ENCODE data around the gene MAP3K3. TPM values are rescaled to one million over a fixed set of nuclear protein-coding genes. Genes with fewer than 3 reads are reported as not detected.

Gene MAP3K3
- total and polyA plus RNA-seq, 10 of the 15 experiments (the other 5 are each of a cell fraction or from before 2014, with no cell fraction given), result 1.6 to 24.1 (median 15.0) TPM

- intact Hi-C loops (cut with micrococcal nuclease; ENCODE audit: unreplicated experiment) (no loop called here), in situ Hi-C loops (cut with MboI) (no loop called here)
- Histone ChIP-seq H3K27ac (ENCODE audit: control insufficient read depth, insufficient read depth) (no peak overlapping the region), H3K4me2 (ENCODE audit: control insufficient read depth, insufficient read depth) (no peak overlapping the region), H3K4me3 (no peak overlapping the region), H2AFZ (ENCODE audit: control insufficient read depth, low read depth, low read length) (no peak overlapping the region), H3K4me1 (ENCODE audit: control insufficient read depth, insufficient read depth, low read length) (no peaks in the 10 kb centered on the region), H3K27me3 (replicated peaks in 1 of 2; ENCODE audit: control insufficient read depth in 2 of 2, insufficient read depth in 2 of 2, low read length in 1 of 2) (no peaks in the 10 kb centered on the region), H3K9ac (ENCODE audit: control insufficient read depth, insufficient read depth, low read length) (no peak overlapping the region), H4K20me1 (ENCODE audit: control insufficient read depth, insufficient read depth) (peaks cover 8% of the 10 kb centered on the region), H3K9me3 (replicated peaks; ENCODE audit: control insufficient read depth, insufficient read depth, low read length) (no peaks in the 10 kb centered on the region), H3K79me2 (ENCODE audit: control insufficient read depth, insufficient read depth, low read length) (peaks cover 27% of the 10 kb centered on the region), H3K36me3 (ENCODE audit: control insufficient read depth in 2 of 2, insufficient read depth in 2 of 2, low read length in 1 of 2) (peaks cover 3 to 8% of the 10 kb centered on the region in 2 experiments; a peak in 2 of 4 replicates)
- DNase-seq (ENCODE audit: low read depth, low spot score), result no peak
- FAIRE-seq, result no peak
- ChIA-PET POLR2A (no interaction called here), RAD21 (ENCODE audit: unreplicated experiment) (interaction anchor here (0.7 kb wide), 1 partner anchor 95 kb away, joined by 3 read pairs; no protein-coding TSS in a partner anchor), SMC1A (ENCODE audit: uncharacterized antibody, unreplicated experiment) (no interaction called here), CTCF (interaction anchor here (0.6 kb wide), 1 partner anchor 137 kb away, joined by 3 read pairs; no protein-coding TSS in a partner anchor)
- ATAC-seq, result no peak
- TF ChIP-seq RUNX3 (IDR thresholded peaks at IDR 0.05; ENCODE audit: low read length) (no peak), TBL1XR1 (IDR thresholded peaks at IDR 0.05; ENCODE audit: low read depth, low read length) (no peak), CTCF (IDR thresholded peaks at IDR 0.05 in 2 of 3, conservative IDR thresholded peaks at IDR 0.05 in 1 of 3; ENCODE audit: control insufficient read depth in 2 of 3, extremely low read depth in 1 of 3, insufficient read depth in 1 of 3, low read depth in 3 of 3, low read length in 3 of 3) (peak in 1 of 3 experiments; percentile 12; a peak in 1 of 6 replicates)
- 90% methylated on average over 5 of the region's 5 CpGs for WGBS (ENCODE audit: insufficient coverage, insufficient replicate concordance, low lambda C conversion rate, missing lambda C conversion rate)
- BruUV-seq (replicated peaks), result no TSS peak
These were observed 48.6 kb upstream of the MAP3K3 start for GRCh38 chr17:63573634-63574033.

DNA sequence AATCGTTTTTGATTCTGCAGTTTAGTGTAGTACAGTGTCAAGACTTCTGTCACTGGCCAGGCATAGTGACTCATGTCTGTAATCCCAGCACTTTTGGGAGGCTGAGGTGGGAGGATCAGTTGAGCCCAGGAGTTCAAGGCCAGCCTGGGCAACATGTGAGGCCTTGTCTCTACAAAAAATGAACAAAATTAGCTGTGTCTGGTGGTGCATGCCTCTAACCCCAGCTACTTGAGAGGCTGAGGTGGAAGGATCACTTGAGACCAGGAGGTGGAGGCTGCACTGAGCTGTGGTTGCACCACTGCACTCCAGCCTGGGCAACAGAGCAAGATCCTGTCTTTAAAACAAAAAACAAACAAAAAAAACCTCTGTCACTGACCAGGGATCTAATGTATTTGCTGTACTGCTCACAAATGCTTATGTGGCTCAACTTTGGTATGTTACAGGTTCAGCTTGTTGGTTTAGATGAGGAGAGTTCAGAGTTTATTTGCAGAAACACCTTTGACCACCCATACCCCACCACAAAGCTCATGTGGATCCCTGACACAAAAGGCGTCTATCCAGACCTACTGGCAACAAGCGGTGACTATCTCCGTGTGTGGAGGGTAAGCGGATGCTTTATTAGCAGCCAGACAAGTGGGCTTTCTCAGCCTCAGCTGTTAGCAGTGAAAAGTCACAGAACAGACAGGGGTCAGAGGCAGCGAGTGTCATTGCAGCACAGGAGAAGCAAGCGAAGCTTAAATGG, 44.0 kb upstream of the MAP3K3 start:
- Histone ChIP-seq H4K20me1 (ENCODE audit: control insufficient read depth, insufficient read depth) (peaks cover 6% of the 10 kb centered on the region; the same call in 1 of the 2 replicates), H3K4me2 (ENCODE audit: control insufficient read depth, insufficient read depth) (no peak overlapping the region), H3K27me3 (replicated peaks in 1 of 2; ENCODE audit: control insufficient read depth in 2 of 2, insufficient read depth in 2 of 2, low read length in 1 of 2) (no peaks in the 10 kb centered on the region), H3K4me3 (no peak overlapping the region), H3K9me3 (replicated peaks; ENCODE audit: control insufficient read depth, insufficient read depth, low read length) (no peaks in the 10 kb centered on the region), H3K79me2 (ENCODE audit: control insufficient read depth, insufficient read depth, low read length) (peaks cover 6% of the 10 kb centered on the region), H3K27ac (ENCODE audit: control insufficient read depth, insufficient read depth) (no peak overlapping the region), H3K9ac (ENCODE audit: control insufficient read depth, insufficient read depth, low read length) (no peak overlapping the region), H2AFZ (ENCODE audit: control insufficient read depth, low read depth, low read length) (no peak overlapping the region), H3K4me1 (ENCODE audit: control insufficient read depth, insufficient read depth, low read length) (no peaks in the 10 kb centered on the region), H3K36me3 (ENCODE audit: control insufficient read depth in 2 of 2, insufficient read depth in 2 of 2, low read length in 1 of 2) (peaks cover 13 to 34% of the 10 kb centered on the region in 2 experiments)
- DNase-seq (ENCODE audit: low read depth, low spot score) (no peak), ATAC-seq (no peak), FAIRE-seq (no peak)
- in situ Hi-C loops (cut with MboI) (no loop called here), intact Hi-C loops (cut with micrococcal nuclease; ENCODE audit: unreplicated experiment) (no loop called here)
- ChIA-PET CTCF (interaction anchor here (1.0 kb wide), 1 partner anchor 13 kb away, joined by 3 read pairs; no protein-coding TSS in a partner anchor), RAD21 (ENCODE audit: unreplicated experiment) (no interaction called here), SMC1A (ENCODE audit: uncharacterized antibody, unreplicated experiment) (no interaction called here), POLR2A (no interaction called here)
- BruUV-seq (replicated peaks), result no TSS peak
- 96% methylated on average over 7 of the region's 7 CpGs for WGBS (ENCODE audit: insufficient coverage, insufficient replicate concordance, low lambda C conversion rate, missing lambda C conversion rate)
- TF ChIP-seq, protein P1, sequence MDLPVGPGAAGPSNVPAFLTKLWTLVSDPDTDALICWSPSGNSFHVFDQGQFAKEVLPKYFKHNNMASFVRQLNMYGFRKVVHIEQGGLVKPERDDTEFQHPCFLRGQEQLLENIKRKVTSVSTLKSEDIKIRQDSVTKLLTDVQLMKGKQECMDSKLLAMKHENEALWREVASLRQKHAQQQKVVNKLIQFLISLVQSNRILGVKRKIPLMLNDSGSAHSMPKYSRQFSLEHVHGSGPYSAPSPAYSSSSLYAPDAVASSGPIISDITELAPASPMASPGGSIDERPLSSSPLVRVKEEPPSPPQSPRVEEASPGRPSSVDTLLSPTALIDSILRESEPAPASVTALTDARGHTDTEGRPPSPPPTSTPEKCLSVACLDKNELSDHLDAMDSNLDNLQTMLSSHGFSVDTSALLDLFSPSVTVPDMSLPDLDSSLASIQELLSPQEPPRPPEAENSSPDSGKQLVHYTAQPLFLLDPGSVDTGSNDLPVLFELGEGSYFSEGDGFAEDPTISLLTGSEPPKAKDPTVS (IDR thresholded peaks at IDR 0.05; ENCODE audit: low read depth, low read length), result no peak
- no peak for TF ChIP-seq NFYA (IDR thresholded peaks at IDR 0.05; ENCODE audit: borderline replicate concordance, low read depth, low read length)
- TF ChIP-seq MYB (IDR thresholded peaks at IDR 0.05; ENCODE audit: borderline replicate concordance, low read depth, low read length), result no peak
- no peak for TF ChIP-seq E4F1 (IDR thresholded peaks at IDR 0.05; ENCODE audit: borderline replicate concordance, partially characterized antibody)
- no peak for TF ChIP-seq MXI1 (IDR thresholded peaks at IDR 0.05; ENCODE audit: low read depth, low read length)
- TF ChIP-seq SPI1 (IDR thresholded peaks at IDR 0.05; ENCODE audit: borderline replicate concordance, insufficient read depth, low read depth, low read length), result no peak

Data from GM12878 (cell line).